Activated CD8-positive, alpha-beta T cell treated with anti-CD3 and anti-CD28 coated beads for 36 hours (primary cell): ENCODE data around the gene DAAM2. TPM values are rescaled to one million over a fixed set of nuclear protein-coding genes. Genes with fewer than 3 reads are reported as not detected.

Source experiments
- ATAC-seq: fragments of 200-7000 bp; cut with Tn5 transposase; one replicate; pipeline ENCODE4 v1.10.0; 2021; ENCODE audit warnings: mild to moderate bottlenecking, moderate library complexity
- CTCF ChIA-PET: fragments of 350-600 bp; sonication (Branson Sonifier 250); formaldehyde crosslinking; loops from one replicate; lab custom pipeline; 2021; ENCODE audit warnings: antibody characterized with exemption; lab: Charles Lee
- POLR2A ChIA-PET: fragments of 350-600 bp; sonication (Branson Sonifier 250); formaldehyde crosslinking; loops from one replicate; lab custom pipeline; 2021; ENCODE audit warnings: antibody characterized with exemption; lab: Charles Lee
- DNase-seq: peaks from one replicate; pipeline ENCODE4 v3.0.0-alpha.2; 2020
- H3K27ac Mint-ChIP-seq: one replicate; pipeline ENCODE4 v1.8.0; 2021; ENCODE audit warnings: mild to moderate bottlenecking, mixed read lengths
- H3K27me3 Mint-ChIP-seq: one replicate; pipeline ENCODE4 v1.8.0; 2021; ENCODE audit warnings: mixed read lengths
- H3K36me3 Mint-ChIP-seq: one replicate; pipeline ENCODE4 v1.8.0; 2021; ENCODE audit warnings: low read depth, mixed read lengths
- H3K4me1 Mint-ChIP-seq: one replicate; pipeline ENCODE4 v1.8.0; 2021; ENCODE audit warnings: low read depth, mixed read lengths
- H3K4me3 Mint-ChIP-seq: one replicate; pipeline ENCODE4 v1.8.0; 2021; ENCODE audit warnings: mild to moderate bottlenecking, moderate library complexity, mixed read lengths
- H3K9me3 Mint-ChIP-seq: one replicate; pipeline ENCODE4 v1.8.0; 2021; ENCODE audit warnings: mixed read lengths
- CTCF ChIP-seq: fragments of 200-600 bp; IDR thresholded peaks from one replicate; pipeline ENCODE4 v1.8.0; 2022; ENCODE audit warnings: antibody characterized with exemption, mild to moderate bottlenecking
- intact Hi-C: fragments of 100-400 bp; cut with micrococcal nuclease; formaldehyde crosslinking; loops from one replicate; pipeline ENCODE4 v1.10.0; 2022
- total RNA-seq, 2 experiments: library from RNA; stranded (reverse); gene quantifications; one replicate each; pipeline ENCODE4 v1.2.3, GENCODE V29; 2021

Gene DAAM2
- total RNA-seq, 2 experiments from 2014 or later = not detected

- CTCF ChIA-PET = interaction anchor here (1.2 kb wide), 1 partner anchor 14 kb away, joined by 3 read pairs; no protein-coding TSS in a partner anchor
- H3K36me3 Mint-ChIP-seq = no peaks in the 10 kb centered on the region
- peaks cover 4% of the 10 kb centered on the region for H3K27me3 Mint-ChIP-seq
- H3K4me3 Mint-ChIP-seq = no peak overlapping the region
- TF ChIP-seq CTCF = no peak
- H3K27ac Mint-ChIP-seq = no peak overlapping the region
- no peaks in the 10 kb centered on the region for H3K9me3 Mint-ChIP-seq
- intact Hi-C loops = no loop called here
- POLR2A ChIA-PET = no interaction called here
- ATAC-seq = no peak
- H3K4me1 Mint-ChIP-seq = no peaks in the 10 kb centered on the region
- DNase-seq = no peak
Measured at GRCh38 chr6:39850736-39851297, 58.6 kb downstream of the DAAM2 start.

GRCh38 chr6:39851331-39851730 is 59.2 kb downstream of the DAAM2 start:
- no peak overlapping the region for H3K4me3 Mint-ChIP-seq
- peaks cover 5% of the 10 kb centered on the region for H3K27me3 Mint-ChIP-seq
- no peak for ATAC-seq
- H3K27ac Mint-ChIP-seq = no peak overlapping the region
- H3K36me3 Mint-ChIP-seq = no peaks in the 10 kb centered on the region
- H3K4me1 Mint-ChIP-seq = no peaks in the 10 kb centered on the region
- no peaks in the 10 kb centered on the region for H3K9me3 Mint-ChIP-seq
- TF ChIP-seq CTCF = no peak
- no peak for DNase-seq
- CTCF ChIA-PET = interaction anchor here (1.2 kb wide), 1 partner anchor 13 kb away, joined by 3 read pairs; no protein-coding TSS in a partner anchor
- intact Hi-C loops = no loop called here
- POLR2A ChIA-PET = no interaction called here

- no peak for ATAC-seq
- no peak for TF ChIP-seq CTCF
- H3K4me3 Mint-ChIP-seq = no peak overlapping the region
- ChIA-PET CTCF (interaction anchor here (0.9 kb wide), 1 partner anchor 13 kb away, joined by 5 read pairs; no protein-coding TSS in a partner anchor), POLR2A (no interaction called here)
- no peak overlapping the region for H3K27ac Mint-ChIP-seq
- intact Hi-C loops = no loop called here
- no peaks in the 10 kb centered on the region for H3K9me3 Mint-ChIP-seq
- no peaks in the 10 kb centered on the region for H3K4me1 Mint-ChIP-seq
- no peak for DNase-seq
- no peaks in the 10 kb centered on the region for H3K36me3 Mint-ChIP-seq
- H3K27me3 Mint-ChIP-seq = peaks cover 5% of the 10 kb centered on the region
Measured at GRCh38 chr6:39852324-39852723, 60.1 kb downstream of the DAAM2 start.

GRCh38 chr6:39853604-39854003 is 61.4 kb downstream of the DAAM2 start:
- TF ChIP-seq CTCF = no peak
- H3K27me3 Mint-ChIP-seq = peaks cover 10% of the 10 kb centered on the region
- intact Hi-C loops = no loop called here
- CTCF ChIA-PET = no interaction called here
- no peak for ATAC-seq
- H3K27ac Mint-ChIP-seq = no peak overlapping the region
- no peaks in the 10 kb centered on the region for H3K9me3 Mint-ChIP-seq
- H3K4me3 Mint-ChIP-seq = no peak overlapping the region
- H3K4me1 Mint-ChIP-seq = no peaks in the 10 kb centered on the region
- POLR2A ChIA-PET = no interaction called here
- DNase-seq = no peak
- H3K36me3 Mint-ChIP-seq = no peaks in the 10 kb centered on the region

GRCh38 chr6:39855356-39855995 is 63.3 kb downstream of the DAAM2 start:
- Mint-ChIP-seq H3K4me1 (no peaks in the 10 kb centered on the region), H3K4me3 (no peak overlapping the region), H3K27me3 (peaks cover 12% of the 10 kb centered on the region), H3K9me3 (no peaks in the 10 kb centered on the region), H3K36me3 (no peaks in the 10 kb centered on the region), H3K27ac (no peak overlapping the region)
- DNase-seq (no peak), ATAC-seq (no peak)
- no peak for TF ChIP-seq CTCF
- ChIA-PET CTCF (interaction anchor here (3.5 kb wide), 1 partner anchor 10 kb away, joined by 20 read pairs; no protein-coding TSS in a partner anchor), POLR2A (no interaction called here)
- intact Hi-C loops = no loop called here
